Right kidney (tissue), 1 donor: ENCODE measurements around the gene SLC39A9.

Experiments
- DNase-seq: peaks from one replicate; pipeline ENCODE4 v3.0.0-alpha.2; 2016

The SLC39A9 gene

DNA sequence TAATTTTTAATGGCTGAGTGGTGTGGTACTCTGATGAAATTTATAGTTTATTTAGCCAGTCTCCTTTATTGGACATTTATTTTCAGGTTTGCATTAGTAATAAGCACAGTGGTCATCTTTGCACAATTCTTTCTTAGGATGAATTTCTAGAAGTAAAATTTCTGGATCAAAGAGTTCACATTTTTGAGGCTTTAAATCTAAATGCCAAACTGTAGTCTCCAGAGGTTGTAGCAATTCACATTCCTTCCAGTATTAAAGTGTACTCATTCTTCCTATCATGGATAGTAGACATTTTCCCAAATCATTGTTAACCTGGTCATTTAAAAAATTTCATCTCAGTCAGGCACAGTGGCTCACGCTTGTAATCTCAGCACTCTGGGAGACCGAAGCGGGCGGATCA, 24.8 kb downstream of the SLC39A9 start:
- DNase-seq = no peak

DNA sequence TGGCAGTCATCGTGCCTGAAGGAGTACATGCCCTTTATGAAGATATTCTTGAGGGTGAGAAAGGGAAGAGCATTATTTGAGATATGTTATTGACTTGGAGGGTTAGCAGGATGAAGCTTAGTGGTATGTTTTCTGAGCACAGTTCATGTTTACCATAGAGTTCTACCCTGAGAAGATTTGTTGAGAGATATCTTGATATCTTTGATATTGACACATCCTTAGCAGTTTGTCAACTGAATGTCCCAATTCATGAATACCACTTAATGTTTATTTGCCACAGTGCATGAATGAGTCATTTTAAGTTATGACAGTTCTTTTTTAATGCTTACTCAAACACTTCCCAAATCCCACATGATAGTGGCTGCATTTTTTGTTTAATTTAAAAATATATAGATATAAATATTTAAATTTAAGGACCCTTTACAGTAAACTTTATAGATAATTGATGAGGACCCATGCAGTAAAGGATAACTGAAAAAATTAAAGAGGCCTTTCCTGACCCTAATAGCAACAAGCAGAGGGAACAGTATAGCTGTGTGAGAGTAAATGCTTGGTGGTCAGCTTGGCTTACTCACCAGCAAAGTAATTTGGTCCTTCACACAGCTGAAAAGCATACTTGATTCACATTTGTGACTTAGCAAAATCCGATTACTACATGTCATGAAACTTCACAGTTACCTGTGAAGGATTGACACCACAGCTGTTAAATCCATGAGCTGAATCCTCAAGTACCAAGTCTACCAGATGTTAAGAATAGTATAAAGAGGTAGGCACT, 25.8 kb downstream of the SLC39A9 start:
- no peak for DNase-seq

DNA sequence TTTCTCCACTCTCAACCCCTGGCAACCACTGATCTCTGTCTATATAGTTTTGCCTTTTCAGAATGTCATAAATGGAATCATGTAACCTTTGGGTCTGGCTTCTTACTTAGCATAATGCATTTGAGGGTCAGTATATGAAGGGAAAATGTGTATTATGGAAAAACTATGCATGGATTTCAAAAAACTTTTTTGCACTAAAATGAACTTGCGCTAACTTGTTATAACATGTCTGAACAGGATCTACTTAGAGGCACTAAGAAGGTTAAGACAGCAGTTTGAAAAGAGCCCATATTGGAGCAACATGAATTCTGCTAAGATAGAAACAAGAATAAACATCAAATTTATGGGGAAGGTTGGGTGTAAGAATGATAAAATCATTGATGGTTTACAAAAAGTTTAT, 29.1 kb downstream of the SLC39A9 start:
- no peak for DNase-seq

DNA sequence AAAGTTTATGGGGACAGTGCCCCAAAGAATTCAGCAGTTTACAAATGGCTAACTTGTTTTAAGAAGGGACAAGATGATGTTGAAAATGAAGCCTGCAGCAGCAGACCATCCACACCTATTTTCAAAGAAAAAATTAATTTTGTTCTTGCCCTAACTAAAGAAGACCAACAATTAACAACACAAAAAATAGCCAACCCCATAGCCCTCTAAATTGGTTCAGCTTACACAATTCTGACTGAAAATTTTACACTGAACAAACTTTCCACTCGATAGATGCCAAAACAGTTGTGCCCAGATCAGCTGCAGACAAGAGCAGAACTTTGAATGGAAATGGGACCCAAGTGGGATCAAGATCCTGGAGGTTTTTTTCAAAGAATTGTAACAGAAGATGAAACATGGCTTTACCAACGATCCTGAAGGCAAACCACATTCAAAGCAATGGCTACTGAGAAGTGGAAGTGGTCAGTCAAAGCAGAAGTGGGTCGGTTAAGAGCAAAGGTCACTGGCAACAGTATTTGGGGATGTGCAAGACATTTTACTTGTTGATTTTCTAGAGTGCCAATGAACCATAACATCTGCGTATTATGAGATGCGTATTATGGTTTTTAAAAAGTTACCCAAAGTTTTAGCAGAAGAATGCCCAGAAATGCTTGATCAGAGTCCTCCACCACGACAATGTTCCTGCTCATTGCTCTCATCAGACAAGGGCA, 30.0 kb downstream of the SLC39A9 start:
- DNase-seq = no peak

DNA sequence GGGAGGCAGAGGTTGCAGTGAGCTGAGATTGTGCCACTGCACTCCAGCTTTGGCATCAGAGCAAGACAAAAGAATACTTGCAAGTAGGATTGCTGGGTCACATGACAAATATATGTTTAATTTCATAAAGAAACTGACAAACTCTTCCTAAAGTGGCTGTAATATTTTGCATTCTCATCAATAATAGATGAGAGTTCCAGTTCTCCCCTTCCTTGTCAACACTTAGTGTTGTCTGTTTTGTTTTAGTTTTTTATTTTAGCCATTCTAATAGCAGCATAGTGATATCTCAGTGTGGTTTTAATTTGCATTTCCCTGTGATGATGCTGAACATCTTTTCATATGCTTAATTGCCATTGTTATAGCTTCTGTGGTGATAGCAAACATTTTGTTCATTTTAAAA, 31.2 kb downstream of the SLC39A9 start:
- DNase-seq = no peak

DNA sequence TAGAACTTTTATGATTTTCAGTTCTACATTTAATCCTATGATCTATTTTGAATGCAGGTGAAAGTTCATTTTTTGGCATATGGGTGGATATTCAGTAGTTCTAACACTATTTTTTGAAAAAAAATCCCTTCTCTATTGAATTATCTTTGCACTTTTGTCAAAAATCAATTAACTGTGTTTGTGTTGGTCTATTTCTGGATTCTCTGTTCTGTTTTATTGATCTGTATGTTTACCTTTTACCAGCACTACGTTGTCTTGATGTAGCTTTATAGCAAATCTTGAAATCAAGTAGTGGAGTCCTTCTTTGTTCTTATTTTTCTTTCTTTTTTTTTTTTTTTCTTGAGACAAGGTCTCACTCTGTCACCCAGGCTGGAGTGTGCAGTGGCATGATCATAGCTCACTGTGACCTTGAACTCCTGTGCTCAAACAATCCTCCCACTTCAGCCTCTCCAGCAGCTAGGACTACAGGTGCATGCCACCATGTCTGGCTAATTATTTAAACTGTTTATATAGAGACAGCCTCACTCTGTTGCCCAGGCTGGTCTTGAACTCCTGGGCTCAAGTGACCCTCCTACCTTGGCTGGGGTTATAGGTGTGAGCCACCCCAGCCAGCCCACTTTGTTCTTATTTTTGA, 31.9 kb downstream of the SLC39A9 start:
- no peak for DNase-seq

DNA sequence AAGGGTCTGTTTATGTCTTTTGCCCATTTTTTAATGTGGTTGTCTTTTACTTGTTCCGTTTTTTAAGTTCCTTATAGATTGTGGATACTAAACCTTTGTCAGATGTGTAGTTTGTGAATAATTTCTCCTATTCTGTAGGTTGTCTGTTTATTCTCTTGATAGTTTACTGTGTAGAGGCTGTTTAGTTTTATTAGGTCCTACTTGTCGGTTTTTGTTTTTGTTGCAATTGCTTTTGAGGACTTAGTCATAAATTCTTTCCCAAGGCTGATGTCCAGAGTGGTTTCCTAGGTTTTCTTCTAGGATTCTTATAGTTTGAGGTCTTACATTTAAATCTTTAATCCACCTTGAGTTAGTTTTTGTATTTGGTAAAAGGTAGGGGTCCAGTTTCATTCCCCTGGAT, 33.9 kb downstream of the SLC39A9 start:
- no peak for DNase-seq

DNA sequence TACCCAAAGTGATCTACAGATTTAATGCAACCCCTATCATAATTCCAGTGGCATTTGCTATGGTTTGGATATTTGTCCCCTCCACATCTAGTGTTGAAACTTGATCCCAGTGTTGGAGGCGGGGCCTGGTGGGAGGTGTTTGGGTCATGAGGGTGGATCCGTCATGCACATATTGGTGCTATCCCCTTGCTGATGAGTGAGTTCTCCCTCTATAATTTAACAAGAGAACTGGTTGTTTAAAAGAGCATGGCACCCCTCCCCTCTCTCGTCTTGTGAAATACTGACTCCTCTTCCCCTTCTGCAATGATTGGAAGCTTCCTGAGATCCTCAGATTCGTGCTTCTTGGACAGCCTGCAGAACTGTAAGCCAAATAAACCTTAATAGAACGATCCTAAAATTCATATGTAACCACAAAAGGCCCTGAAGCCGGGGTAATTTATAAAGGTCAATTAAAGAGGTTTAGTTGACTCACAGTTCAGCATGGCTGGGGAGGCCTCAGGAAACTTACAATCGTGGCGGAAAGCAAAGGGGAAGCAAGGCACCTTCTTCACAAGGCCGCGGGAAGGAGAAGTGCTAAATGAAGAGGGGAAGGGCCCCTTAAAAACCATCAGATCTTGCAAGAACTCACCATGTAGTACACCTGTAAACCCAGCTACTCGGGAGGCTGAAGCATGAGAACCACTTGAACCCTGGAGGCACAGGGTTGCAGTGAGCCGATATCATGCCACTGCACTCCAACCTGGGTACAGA, 41.2 kb downstream of the SLC39A9 start:
- no peak for DNase-seq

DNA sequence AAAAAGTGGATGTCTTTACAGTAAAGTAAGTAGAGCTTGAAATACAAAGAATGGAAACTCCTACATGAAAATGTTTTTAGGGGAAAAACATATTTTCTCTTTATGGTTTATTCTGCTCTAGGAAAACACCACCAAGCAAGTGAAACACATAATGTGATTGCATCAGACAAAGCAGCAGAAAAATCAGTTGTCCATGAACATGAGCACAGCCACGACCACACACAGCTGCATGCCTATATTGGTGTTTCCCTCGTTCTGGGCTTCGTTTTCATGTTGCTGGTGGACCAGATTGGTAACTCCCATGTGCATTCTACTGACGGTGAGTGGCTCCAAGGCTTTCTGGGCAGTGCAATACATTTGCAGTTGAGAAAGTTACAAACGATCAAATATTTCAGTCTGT, 43.5 kb downstream of the SLC39A9 start:
- no peak for DNase-seq

DNA sequence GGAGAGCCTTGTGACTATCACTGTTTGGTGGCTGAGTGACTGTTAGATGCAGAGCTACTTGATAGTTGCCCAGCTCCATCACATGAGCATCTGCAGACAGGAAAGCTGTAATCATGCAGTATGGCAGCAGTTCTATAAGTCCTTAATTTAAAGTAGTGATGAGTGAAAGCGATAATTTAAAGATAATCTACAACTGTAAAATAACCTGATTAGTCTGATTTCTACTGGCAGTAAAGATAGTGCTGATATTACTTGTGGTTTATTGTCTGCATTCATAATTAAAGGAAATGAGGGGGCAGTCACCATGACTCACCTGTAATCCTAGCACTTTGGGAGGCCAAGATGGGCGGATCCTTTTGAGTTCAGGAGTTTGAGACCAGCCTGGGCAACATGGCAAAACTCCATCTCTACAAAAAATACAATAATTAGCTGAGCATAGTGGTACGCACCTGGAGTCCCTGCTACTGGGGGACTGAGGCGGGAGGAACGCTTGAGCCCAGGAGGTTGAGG, 44.9 kb downstream of the SLC39A9 start:
- no peak for DNase-seq

DNA sequence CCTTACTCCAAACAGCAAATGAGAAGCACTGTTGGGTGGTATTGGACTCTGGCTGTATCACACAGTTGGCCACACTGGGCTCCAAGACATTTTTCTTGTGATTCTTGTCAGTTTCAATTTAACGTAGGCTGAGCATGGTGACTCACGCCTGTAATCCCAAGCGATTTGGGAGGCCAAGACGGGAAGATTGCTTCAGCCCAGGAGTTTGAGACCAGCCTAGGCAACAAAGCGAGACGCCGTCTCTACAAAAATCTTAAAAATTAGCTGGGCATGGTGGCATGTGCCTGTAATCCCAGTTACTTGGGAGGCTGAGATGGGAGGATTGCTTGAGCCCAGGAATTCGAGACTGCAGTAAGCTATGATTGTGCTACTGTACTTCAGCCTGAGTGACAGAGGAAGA, 50.7 kb downstream of the SLC39A9 start:
- DNase-seq = no peak

DNA sequence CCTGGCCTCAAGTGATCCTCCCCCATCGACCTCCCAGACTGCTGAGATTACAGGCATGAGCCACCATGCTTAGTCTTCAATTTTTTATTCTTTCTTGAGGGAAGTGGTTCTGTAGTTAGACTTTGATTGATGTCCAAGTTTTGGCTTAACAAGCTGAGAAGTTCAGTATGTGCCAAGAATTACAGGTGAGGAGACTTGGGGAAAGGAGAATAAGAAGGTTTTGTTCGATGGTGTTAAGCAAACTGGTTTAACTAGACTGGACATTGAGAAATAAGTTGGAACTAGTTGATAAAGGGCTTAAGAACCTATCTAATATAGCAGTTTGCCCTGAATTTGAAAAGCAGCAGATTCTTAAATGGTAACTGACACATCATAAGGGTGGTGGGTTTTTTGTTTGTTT, 53.4 kb downstream of the SLC39A9 start:
- DNase-seq = no peak

DNA sequence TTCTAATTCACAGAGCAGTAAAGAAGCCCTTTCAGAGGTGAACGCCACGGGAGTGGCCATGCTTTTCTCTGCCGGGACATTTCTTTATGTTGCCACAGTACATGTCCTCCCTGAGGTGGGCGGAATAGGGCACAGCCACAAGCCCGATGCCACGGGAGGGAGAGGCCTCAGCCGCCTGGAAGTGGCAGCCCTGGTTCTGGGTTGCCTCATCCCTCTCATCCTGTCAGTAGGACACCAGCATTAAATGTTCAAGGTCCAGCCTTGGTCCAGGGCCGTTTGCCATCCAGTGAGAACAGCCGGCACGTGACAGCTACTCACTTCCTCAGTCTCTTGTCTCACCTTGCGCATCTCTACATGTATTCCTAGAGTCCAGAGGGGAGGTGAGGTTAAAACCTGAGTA, 59.9 kb downstream of the SLC39A9 start:
- no peak for DNase-seq

DNA sequence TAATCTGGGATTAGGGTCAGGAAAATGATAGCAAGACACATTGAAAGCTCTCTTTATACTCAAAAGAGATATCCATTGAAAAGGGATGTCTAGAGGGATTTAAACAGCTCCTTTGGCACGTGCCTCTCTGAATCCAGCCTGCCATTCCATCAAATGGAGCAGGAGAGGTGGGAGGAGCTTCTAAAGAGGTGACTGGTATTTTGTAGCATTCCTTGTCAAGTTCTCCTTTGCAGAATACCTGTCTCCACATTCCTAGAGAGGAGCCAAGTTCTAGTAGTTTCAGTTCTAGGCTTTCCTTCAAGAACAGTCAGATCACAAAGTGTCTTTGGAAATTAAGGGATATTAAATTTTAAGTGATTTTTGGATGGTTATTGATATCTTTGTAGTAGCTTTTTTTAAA, 60.6 kb downstream of the SLC39A9 start:
- DNase-seq = no peak

DNA sequence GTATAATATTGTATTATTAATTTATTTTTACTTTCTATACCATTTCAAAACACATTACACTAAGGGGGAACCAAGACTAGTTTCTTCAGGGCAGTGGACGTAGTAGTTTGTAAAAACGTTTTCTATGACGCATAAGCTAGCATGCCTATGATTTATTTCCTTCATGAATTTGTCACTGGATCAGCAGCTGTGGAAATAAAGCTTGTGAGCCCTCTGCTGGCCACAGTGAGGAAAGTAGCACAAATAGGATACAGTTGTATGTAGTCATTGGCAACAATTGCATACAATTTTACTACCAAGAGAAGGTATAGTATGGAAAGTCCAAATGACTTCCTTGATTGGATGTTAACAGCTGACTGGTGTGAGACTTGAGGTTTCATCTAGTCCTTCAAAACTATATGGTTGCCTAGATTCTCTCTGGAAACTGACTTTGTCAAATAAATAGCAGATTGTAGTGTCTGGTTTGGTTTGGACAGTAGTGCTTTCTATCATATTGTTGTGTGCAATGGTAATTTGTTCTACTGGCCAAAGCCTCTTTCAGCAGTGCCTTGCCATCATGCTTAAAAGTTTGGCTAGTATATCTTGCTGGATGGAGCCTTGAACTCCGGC, 61.7 kb downstream of the SLC39A9 start:
- no peak for DNase-seq

DNA sequence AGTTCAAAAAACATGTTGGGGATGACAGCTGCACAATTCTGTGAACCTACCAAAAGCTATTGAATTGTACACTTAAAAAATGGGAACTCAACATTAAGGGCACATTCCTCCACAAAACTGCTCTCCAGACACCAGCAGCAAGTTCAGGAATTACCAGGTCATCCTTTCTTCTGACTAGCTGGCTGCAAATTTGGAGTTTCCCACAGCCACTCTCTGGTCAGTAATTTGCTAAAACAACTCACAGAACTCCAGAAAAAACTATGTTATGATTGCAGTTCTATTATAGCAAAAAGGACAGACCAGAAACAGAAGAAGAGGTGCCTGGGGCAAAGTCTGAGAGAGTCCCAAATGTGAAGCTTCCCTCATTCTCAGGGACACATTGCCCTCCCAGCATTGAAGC, 65.9 kb downstream of the SLC39A9 start:
- no peak for DNase-seq

DNA sequence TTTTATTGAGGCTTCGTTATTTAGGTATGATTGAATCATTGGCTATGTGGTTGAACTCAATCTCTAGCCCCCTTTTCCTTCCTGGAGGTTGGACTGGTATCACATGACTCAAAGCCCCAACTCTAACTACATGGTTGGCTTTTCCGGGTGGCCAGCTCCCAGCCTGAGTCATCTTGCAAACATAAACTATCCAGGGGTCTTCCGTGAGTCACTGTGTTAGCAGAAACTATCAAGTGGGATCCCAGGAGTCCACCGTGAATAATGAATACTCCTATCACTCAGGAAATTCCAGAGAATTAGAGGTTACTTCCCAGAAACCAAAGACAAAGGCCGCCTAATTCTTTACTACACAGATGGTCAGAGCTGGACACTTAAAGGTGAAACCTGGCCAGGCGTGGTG, 66.3 kb downstream of the SLC39A9 start:
- DNase-seq = no peak

DNA sequence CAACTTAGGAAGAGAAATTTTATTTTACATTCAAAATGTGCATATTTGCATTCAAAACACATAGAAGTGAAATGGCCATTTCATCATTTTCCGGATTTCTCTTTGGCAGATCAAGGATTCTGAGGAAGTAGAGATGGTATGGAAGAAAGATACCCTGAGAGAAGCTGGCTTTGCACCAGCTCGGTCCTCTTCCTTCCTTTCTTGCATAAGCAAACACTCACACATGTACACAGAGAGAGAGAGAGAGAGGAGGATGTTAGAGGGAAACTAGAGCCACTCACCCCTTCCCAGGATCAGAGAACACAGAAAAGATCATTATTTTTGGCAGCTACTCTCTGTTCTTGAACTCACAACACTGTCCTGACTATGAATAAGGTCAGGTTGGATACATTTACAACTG, 70.5 kb downstream of the SLC39A9 start:
- no peak for DNase-seq

DNA sequence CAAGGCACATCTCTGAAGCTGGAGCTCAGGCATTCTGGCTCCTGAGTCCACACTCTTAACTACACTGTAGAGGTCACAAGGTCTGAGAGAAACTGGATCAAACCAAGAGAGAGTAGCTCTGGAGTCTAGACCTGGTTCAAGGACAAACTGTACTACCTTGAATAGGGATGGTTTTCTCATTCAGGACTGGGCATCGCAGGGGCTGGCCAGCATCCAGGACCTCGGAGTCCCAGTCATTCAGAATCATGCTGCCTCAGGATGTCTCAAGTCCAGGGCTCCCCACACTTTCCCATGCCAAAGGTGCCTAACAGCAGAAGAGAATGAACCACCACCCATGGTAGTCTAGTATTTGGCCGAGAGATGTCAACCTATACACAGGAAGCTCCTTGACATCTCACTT, 72.9 kb downstream of the SLC39A9 start:
- DNase-seq = no peak

DNA sequence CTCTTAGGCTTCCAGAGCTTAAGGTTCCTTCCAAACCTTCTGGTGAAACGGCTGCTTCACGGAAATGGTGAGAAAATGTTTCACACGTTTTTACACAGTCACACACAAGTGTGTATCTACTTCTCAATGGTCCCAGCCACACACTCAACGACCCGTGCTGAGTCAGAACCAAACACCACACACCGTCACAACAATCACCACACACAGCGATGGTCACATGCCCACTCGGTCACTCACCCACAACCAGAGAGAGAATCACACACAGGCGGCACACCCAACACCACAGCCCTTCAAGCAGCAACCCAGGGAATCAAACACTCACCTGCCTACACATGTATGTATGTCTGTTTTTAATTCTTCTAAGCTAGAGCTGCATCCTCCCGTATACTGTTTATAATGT, 73.4 kb downstream of the SLC39A9 start:
- no peak for DNase-seq

DNA sequence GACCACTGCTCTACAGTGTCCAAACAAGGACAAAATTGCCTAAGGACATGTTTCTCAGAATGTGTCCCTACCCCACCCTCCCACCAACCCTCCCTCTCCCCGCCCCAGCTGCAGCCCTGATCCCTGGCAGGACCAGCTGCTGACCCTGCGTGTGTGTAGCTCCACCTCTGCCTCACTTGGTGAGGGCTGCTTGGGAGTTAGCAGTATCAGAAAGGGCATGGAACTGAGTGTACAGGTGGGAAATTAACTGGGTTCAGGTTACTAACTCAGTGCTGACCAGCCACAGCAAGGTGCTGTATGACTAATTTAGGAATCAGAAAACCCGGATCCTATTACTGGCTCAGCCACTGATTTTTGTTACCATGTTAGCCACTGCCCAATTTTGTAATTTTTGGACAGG, 74.8 kb downstream of the SLC39A9 start:
- DNase-seq = no peak

DNA sequence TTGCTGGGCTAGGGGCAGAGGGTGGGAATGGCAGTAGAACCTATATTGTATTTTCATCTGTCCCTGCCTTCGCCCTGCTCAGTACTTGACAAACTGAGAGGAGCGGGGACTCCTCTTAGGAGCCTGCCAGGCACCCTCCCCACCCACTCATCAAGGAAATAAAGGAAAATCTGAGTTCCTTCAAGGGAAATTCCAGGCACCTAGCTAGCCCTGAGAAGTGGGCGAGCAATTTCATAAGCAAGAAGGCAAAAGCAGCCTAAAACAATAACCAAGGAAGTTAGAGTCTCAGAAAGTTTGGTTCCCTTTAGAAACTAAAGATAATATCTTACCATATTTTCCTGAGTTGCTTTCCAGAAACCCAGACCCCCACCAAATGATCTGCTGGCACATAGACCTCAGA, 75.5 kb downstream of the SLC39A9 start:
- DNase-seq = no peak
